ENCODE measurements around the gene MELK.

DNA sequence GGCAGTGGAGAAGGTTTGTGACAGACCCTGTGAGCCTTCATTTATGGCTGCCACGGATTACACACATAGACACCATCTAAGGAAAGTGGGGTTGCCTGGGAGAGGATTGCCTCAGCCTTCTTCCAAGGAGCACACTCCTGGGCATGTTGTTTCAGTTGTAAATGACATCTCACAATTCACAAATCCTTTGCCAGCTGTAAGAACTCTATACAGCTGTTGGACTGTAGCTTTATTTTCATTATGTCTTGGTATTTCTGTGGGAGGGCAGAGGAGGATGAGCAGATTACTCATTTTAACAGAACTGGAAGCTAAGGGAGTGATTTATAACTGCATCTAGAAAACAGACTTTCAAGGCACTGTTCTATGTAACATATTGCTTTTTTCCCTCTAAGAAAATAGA is 25.6 kb downstream of the MELK start:
- TF ChIP-seq, protein P1, sequence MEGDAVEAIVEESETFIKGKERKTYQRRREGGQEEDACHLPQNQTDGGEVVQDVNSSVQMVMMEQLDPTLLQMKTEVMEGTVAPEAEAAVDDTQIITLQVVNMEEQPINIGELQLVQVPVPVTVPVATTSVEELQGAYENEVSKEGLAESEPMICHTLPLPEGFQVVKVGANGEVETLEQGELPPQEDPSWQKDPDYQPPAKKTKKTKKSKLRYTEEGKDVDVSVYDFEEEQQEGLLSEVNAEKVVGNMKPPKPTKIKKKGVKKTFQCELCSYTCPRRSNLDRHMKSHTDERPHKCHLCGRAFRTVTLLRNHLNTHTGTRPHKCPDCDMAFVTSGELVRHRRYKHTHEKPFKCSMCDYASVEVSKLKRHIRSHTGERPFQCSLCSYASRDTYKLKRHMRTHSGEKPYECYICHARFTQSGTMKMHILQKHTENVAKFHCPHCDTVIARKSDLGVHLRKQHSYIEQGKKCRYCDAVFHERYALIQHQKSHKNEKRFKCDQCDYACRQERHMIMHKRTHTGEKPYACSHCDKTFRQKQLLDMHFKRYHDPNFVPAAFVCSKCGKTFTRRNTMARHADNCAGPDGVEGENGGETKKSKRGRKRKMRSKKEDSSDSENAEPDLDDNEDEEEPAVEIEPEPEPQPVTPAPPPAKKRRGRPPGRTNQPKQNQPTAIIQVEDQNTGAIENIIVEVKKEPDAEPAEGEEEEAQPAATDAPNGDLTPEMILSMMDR (conservative IDR thresholded peaks at IDR 0.05 in 1 of 2, IDR thresholded peaks at IDR 0.05 in 1 of 2; ENCODE audit: low read depth in 1 of 2, low read length in 2 of 2) = no peak
- TF ChIP-seq EZH2 (IDR thresholded peaks at IDR 0.05; ENCODE audit: low read length, missing control alignments) = no peak
